OCI-LY3 (cell line): Measurements from ENCODE around the gene GRK6.

ENCODE experiments used
- H2AFZ ChIP-seq: fragments of 200-600, 300-600 bp; shearing (Covaris generic); 2 replicates; pipeline ENCODE4 v1.6.0; 2014; ENCODE audit warnings: antibody characterized with exemption, low read depth, low read length
- H3K27ac ChIP-seq: fragments of 200-600, 300-600 bp; sonication (generic); 2 replicates; pipeline ENCODE4 v1.5.1; 2014; ENCODE audit warnings: mild to moderate bottlenecking, low read length, moderate library complexity, mixed read lengths
- H3K27me3 ChIP-seq: fragments of 200-600, 300-600 bp; sonication (generic); 2 replicates; pipeline ENCODE4 v1.6.1; 2014; ENCODE audit warnings: low read depth, low read length, mixed read lengths
- H3K36me3 ChIP-seq: fragments of 200-600, 300-600 bp; sonication (generic); replicated peaks from 2 replicates; pipeline ENCODE3; 2014; ENCODE audit warnings: low read depth, low read length, mixed read lengths
- H3K4me1 ChIP-seq: fragments of 300-600, 200-600 bp; sonication (generic); 2 replicates; pipeline ENCODE4 v1.6.1; 2014; ENCODE audit warnings: low read length, mixed read lengths
- H3K4me2 ChIP-seq: fragments of 200-600, 300-600 bp; sonication (generic); 2 replicates; pipeline ENCODE4 v1.6.1; 2014; ENCODE audit warnings: low read length, mixed read lengths
- H3K4me3 ChIP-seq: fragments of 300-600, 200-600 bp; sonication (generic); 2 replicates; pipeline ENCODE4 v1.5.1; 2014; ENCODE audit warnings: antibody characterized with exemption, mild to moderate bottlenecking, low read length, moderate library complexity
- H3K79me2 ChIP-seq: fragments of 300-600, 200-600 bp; shearing (Covaris generic); 2 replicates; pipeline ENCODE4 v1.6.1; 2014; ENCODE audit warnings: mild to moderate bottlenecking, low read length, mixed read lengths
- H3K9ac ChIP-seq: fragments of 300-600, 200-600 bp; shearing (Covaris generic); 2 replicates; pipeline ENCODE4 v1.6.0; 2014; ENCODE audit warnings: mild to moderate bottlenecking, low read length, moderate library complexity
- H3K9me3 ChIP-seq: fragments of 200-600, 300-600 bp; shearing (Covaris generic); 2 replicates; pipeline ENCODE4 v1.6.1; 2014; ENCODE audit warnings: low read length, mixed read lengths; ENCODE audit not compliant: insufficient read depth
- H4K20me1 ChIP-seq: fragments of 200-600, 300-600 bp; sonication (generic); 2 replicates; pipeline ENCODE4 v1.6.1; 2016; ENCODE audit warnings: low read length, mixed read lengths; ENCODE audit not compliant: insufficient read depth
- CTCF ChIP-seq: fragments of 200-600, 300-600 bp; sonication (generic); IDR thresholded peaks from 2 replicates; pipeline ENCODE4 v1.5.1; 2014; ENCODE audit warnings: antibody characterized with exemption, low read length, low read depth
- EZH2phosphoT487 ChIP-seq: fragments of 200-600 bp; shearing (Covaris generic); IDR thresholded peaks from 2 replicates; pipeline ENCODE4 v1.6.1; 2018; ENCODE audit warnings: antibody characterized with exemption, mixed run types, low read depth

The GRK6 gene

DNA sequence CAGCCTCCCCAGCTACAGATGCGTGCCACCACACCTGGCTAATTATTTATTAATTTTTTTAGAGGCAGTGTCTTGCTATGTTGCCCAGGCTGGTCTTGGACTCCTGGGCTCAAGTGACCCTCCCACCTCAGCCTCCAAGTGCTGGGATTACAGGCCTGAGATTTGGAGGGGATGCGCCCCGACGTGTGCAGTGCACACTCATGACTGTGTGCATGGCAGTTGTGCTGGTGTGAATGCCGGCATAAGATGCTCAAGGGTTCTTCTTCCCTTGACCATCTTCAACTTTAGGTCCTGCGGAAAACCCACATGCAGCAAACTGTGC lies 45.7 kb upstream of the GRK6 start:
- Histone ChIP-seq H3K79me2 (no peaks in the 10 kb centered on the region), H3K27ac (no peak overlapping the region), H3K27me3 (peaks cover 24% of the 10 kb centered on the region), H3K36me3 (no peaks in the 10 kb centered on the region), H2AFZ (no peak overlapping the region), H3K9ac (no peak overlapping the region), H3K4me1 (no peaks in the 10 kb centered on the region), H3K4me3 (no peak overlapping the region), H4K20me1 (no peaks in the 10 kb centered on the region), H3K9me3 (no peaks in the 10 kb centered on the region), H3K4me2 (no peak overlapping the region)
- TF ChIP-seq CTCF (no peak), EZH2phosphoT487 (no peak)

- no peak overlapping the region for H3K9ac ChIP-seq
- H3K27me3 ChIP-seq = peaks cover 36% of the 10 kb centered on the region
- no peaks in the 10 kb centered on the region for H3K4me1 ChIP-seq
- H4K20me1 ChIP-seq = no peaks in the 10 kb centered on the region
- H3K4me3 ChIP-seq = no peak overlapping the region
- H3K79me2 ChIP-seq = no peaks in the 10 kb centered on the region
- no peak overlapping the region for H2AFZ ChIP-seq
- no peak overlapping the region for H3K4me2 ChIP-seq
- H3K9me3 ChIP-seq = no peaks in the 10 kb centered on the region
- TF ChIP-seq CTCF (peak; percentile 39), EZH2phosphoT487 (no peak)
- H3K27ac ChIP-seq = no peak overlapping the region
- H3K36me3 ChIP-seq = no peaks in the 10 kb centered on the region
Observed at GRCh38 chr5:177382423-177383029, 44.0 kb upstream of the GRK6 start.

- TF ChIP-seq CTCF (no peak), EZH2phosphoT487 (no peak)
- no peak overlapping the region for H3K4me3 ChIP-seq
Observed at GRCh38 chr5:177383181-177383580, 43.3 kb upstream of the GRK6 start.

DNA sequence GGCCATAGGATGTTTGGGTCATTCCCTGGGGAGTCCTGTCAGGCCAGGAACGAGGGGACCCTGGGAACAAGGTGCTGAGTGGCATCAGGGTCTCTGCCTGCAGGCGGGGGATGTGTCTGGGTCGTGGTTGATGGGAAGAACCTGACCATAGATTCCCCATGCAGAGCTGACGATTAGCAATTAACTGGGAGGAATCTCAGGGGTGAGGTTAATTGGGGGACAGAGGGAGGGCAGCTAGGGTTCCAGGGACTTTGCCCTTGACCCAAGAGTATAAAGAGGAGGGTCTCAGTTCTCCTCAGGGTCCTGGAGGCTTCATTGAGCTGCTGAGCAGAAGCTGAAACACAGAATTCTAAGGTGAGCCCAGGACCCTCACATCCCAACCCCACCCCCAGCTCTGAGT lies 42.3 kb upstream of the GRK6 start, which contains the start of gene SLC34A1:
Gene SLC34A1 (plus strand): TSS at position 301 of the 400 bp plus-strand sequence. CDS start 1,308 bp downstream, outside the sequence.
- TF ChIP-seq EZH2phosphoT487 (no peak), CTCF (no peak)
- Histone ChIP-seq H3K79me2 (no peaks in the 10 kb centered on the region), H3K4me2 (no peak within 1 kb of the TSS), H4K20me1 (no peaks in the 10 kb centered on the region), H3K9ac (no peak within 1 kb of the TSS), H2AFZ (no peak within 1 kb of the TSS), H3K4me1 (peaks cover 8% of the 10 kb centered on the region), H3K27ac (no peak within 1 kb of the TSS), H3K9me3 (no peaks in the 10 kb centered on the region), H3K36me3 (no peaks in the 10 kb centered on the region), H3K4me3 (no peak within 1 kb of the TSS), H3K27me3 (peaks cover 49% of the 10 kb centered on the region)

More at GRCh38 chr5:177383181-177383580, 43.3 kb upstream of the GRK6 start:
- H3K4me2 ChIP-seq = no peak overlapping the region
- H3K36me3 ChIP-seq = no peaks in the 10 kb centered on the region
- peaks cover 41% of the 10 kb centered on the region for H3K27me3 ChIP-seq
- H2AFZ ChIP-seq = no peak overlapping the region
- no peaks in the 10 kb centered on the region for H3K9me3 ChIP-seq
- H3K79me2 ChIP-seq = no peaks in the 10 kb centered on the region
- no peak overlapping the region for H3K27ac ChIP-seq
- no peaks in the 10 kb centered on the region for H4K20me1 ChIP-seq
- no peaks in the 10 kb centered on the region for H3K4me1 ChIP-seq
- H3K9ac ChIP-seq = no peak overlapping the region
